IPS-20b (cell line): ENCODE measurements around the gene INTS15.
"Not testable (repeated sequence)": the region's sequence is repeated elsewhere in the genome, so short reads cannot be mapped to it uniquely, and the experiment has no call there.

Source experiments
- H3K27ac ChIP-seq: one replicate; pipeline ENCODE4 v1.5.1; 2013; ENCODE audit warnings: low read length
- H3K27me3 ChIP-seq: 2 replicates; pipeline ENCODE4 v1.6.1; 2013; ENCODE audit warnings: mild to moderate bottlenecking, low read length, inconsistent platforms; ENCODE audit not compliant: insufficient read depth
- H3K36me3 ChIP-seq: 2 replicates; pipeline ENCODE4 v1.6.1; 2013; ENCODE audit warnings: low read depth, mild to moderate bottlenecking, inconsistent platforms, low read length, moderate library complexity; ENCODE audit not compliant: insufficient read depth
- H3K4me1 ChIP-seq: 2 replicates; pipeline ENCODE4 v1.6.1; 2013; ENCODE audit warnings: mild to moderate bottlenecking, control low read depth, inconsistent platforms, low read length, moderate library complexity; ENCODE audit not compliant: insufficient read depth
- H3K4me3 ChIP-seq: 2 replicates; pipeline ENCODE4 v1.5.1; 2013; ENCODE audit warnings: mild to moderate bottlenecking, low read length, inconsistent platforms
- H3K9ac ChIP-seq: 2 replicates; pipeline ENCODE4 v1.6.1; 2013; ENCODE audit warnings: low read depth, mild to moderate bottlenecking, inconsistent platforms, low read length, moderate library complexity
- H3K9me3 ChIP-seq: 2 replicates; pipeline ENCODE4 v1.6.1; 2013; ENCODE audit warnings: mild to moderate bottlenecking, low read depth, low read length, inconsistent platforms; ENCODE audit not compliant: insufficient read depth

The INTS15 gene

GRCh38 chr7:6579446-6579845, 10.4 kb upstream of the INTS15 start:
- Histone ChIP-seq H3K27me3 (no peaks in the 10 kb centered on the region), H3K36me3 (peaks cover 44% of the 10 kb centered on the region), H3K9me3 (no peaks in the 10 kb centered on the region), H3K4me3 (no peak overlapping the region), H3K27ac (no peak overlapping the region), H3K4me1 (no peaks in the 10 kb centered on the region), H3K9ac (no peak overlapping the region)

GRCh38 chr7:6585746-6586432, 3.9 kb upstream of the INTS15 start:
- H3K9ac ChIP-seq, H3K27ac ChIP-seq, H3K27me3 ChIP-seq, H3K4me3 ChIP-seq, H3K9me3 ChIP-seq, H3K4me1 ChIP-seq: not testable (repeated sequence)
- H3K36me3 ChIP-seq, result peaks cover 76% of the 10 kb centered on the region

GRCh38 chr7:6588566-6588965, 1.3 kb upstream of the INTS15 start:
- Histone ChIP-seq H3K4me3 (no peak overlapping the region), H3K9ac (no peak overlapping the region), H3K27ac (no peak overlapping the region), H3K36me3 (peaks cover 61% of the 10 kb centered on the region), H3K9me3 (no peaks in the 10 kb centered on the region), H3K4me1 (peaks cover 4% of the 10 kb centered on the region; the same call in 1 of the 2 replicates), H3K27me3 (no peaks in the 10 kb centered on the region)

GRCh38 chr7:6589151-6589828, 531 bp upstream of the INTS15 start:
- Histone ChIP-seq H3K9ac (peak overlapping the region; percentile 71; the same call in 1 of the 2 replicates), H3K4me3 (peak overlapping the region; percentile 61; the same call in 1 of the 2 replicates), H3K9me3 (no peaks in the 10 kb centered on the region), H3K36me3 (peaks cover 61% of the 10 kb centered on the region), H3K4me1 (peaks cover 4% of the 10 kb centered on the region; the same call in 1 of the 2 replicates), H3K27me3 (no peaks in the 10 kb centered on the region), H3K27ac (no peak overlapping the region)

- Histone ChIP-seq H3K27ac (no peak overlapping the region), H3K4me3 (peak overlapping the region; percentile 90), H3K9ac (peak overlapping the region; percentile 84), H3K36me3 (peaks cover 61% of the 10 kb centered on the region), H3K9me3 (no peaks in the 10 kb centered on the region), H3K4me1 (peaks cover 4% of the 10 kb centered on the region; the same call in 1 of the 2 replicates), H3K27me3 (no peaks in the 10 kb centered on the region)
Measured at GRCh38 chr7:6590645-6591110, 857 bp downstream of the INTS15 start.

GRCh38 chr7:6600093-6600492, 10.3 kb downstream of the INTS15 start:
- no peaks in the 10 kb centered on the region for H3K27me3 ChIP-seq
- H3K9ac ChIP-seq, result no peak overlapping the region
- no peak overlapping the region for H3K27ac ChIP-seq
- no peaks in the 10 kb centered on the region for H3K9me3 ChIP-seq
- no peak overlapping the region for H3K4me3 ChIP-seq
- peaks cover 60% of the 10 kb centered on the region for H3K36me3 ChIP-seq
- no peaks in the 10 kb centered on the region for H3K4me1 ChIP-seq

GRCh38 chr7:6604458-6604857, 14.6 kb downstream of the INTS15 start:
- H3K4me1 ChIP-seq, result no peaks in the 10 kb centered on the region
- H3K27ac ChIP-seq, result no peak overlapping the region
- H3K36me3 ChIP-seq, result peaks cover 31% of the 10 kb centered on the region
- no peaks in the 10 kb centered on the region for H3K27me3 ChIP-seq
- no peak overlapping the region for H3K4me3 ChIP-seq
- no peaks in the 10 kb centered on the region for H3K9me3 ChIP-seq
- no peak overlapping the region for H3K9ac ChIP-seq

GRCh38 chr7:6606866-6607583, 17.2 kb downstream of the INTS15 start:
- H3K4me3 ChIP-seq, result no peak overlapping the region
- no peaks in the 10 kb centered on the region for H3K4me1 ChIP-seq
- peaks cover 19% of the 10 kb centered on the region for H3K36me3 ChIP-seq
- no peak overlapping the region for H3K9ac ChIP-seq
- no peak overlapping the region for H3K27ac ChIP-seq
- H3K27me3 ChIP-seq, result no peaks in the 10 kb centered on the region
- H3K9me3 ChIP-seq, result no peaks in the 10 kb centered on the region

- H3K36me3 ChIP-seq, result peaks cover 15% of the 10 kb centered on the region
- H3K9ac ChIP-seq, result no peak overlapping the region
- H3K9me3 ChIP-seq, result no peaks in the 10 kb centered on the region
- no peaks in the 10 kb centered on the region for H3K27me3 ChIP-seq
- H3K27ac ChIP-seq, result no peak overlapping the region
- no peaks in the 10 kb centered on the region for H3K4me1 ChIP-seq
- no peak overlapping the region for H3K4me3 ChIP-seq
Measured at GRCh38 chr7:6607651-6608051, 17.8 kb downstream of the INTS15 start.

- peaks cover 11% of the 10 kb centered on the region for H3K36me3 ChIP-seq
- H3K9me3 ChIP-seq, result no peaks in the 10 kb centered on the region
- no peaks in the 10 kb centered on the region for H3K4me1 ChIP-seq
- no peak overlapping the region for H3K27ac ChIP-seq
- no peak overlapping the region for H3K9ac ChIP-seq
- H3K27me3 ChIP-seq, result no peaks in the 10 kb centered on the region
- H3K4me3 ChIP-seq, result no peak overlapping the region
Measured at GRCh38 chr7:6608081-6608480, 18.3 kb downstream of the INTS15 start.

- Histone ChIP-seq H3K27me3 (peaks cover 2% of the 10 kb centered on the region; the same call in 1 of the 2 replicates), H3K36me3 (peaks cover 8% of the 10 kb centered on the region), H3K27ac (no peak overlapping the region), H3K9me3 (no peaks in the 10 kb centered on the region), H3K4me3 (no peak overlapping the region), H3K9ac (no peak overlapping the region), H3K4me1 (peaks cover 2% of the 10 kb centered on the region)
Measured at GRCh38 chr7:6608794-6609193, 19.0 kb downstream of the INTS15 start.
